GM12872 (cell line): ENCODE data around the gene PARD3.

Experiments used
- CTCF ChIP-seq: IDR thresholded peaks from 3 replicates; pipeline ENCODE4 v1.5.1; 2011; ENCODE audit warnings: low read depth, mild to moderate bottlenecking, low read length, moderate library complexity; ENCODE audit not compliant: insufficient read depth

Gene PARD3

DNA sequence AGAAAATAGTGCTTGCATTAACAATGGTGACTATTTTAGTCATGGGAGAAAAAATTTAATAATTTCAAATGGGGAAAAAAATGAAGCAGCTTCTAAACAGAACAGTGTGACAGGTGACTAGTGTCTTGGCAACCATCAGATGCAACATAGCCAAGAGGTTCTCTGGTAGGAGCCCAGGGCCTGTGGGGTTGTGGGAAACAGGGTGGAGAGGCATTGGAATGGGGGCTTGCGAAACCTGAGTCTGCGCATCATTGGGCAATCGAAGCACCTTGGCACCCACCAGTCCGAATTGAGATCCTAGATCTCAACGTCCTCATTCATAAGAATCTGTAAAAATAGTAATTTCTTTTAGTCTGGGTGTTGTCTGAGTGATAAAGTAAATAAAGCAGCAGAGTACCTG, 19.2 kb upstream of the PARD3 start:
- TF ChIP-seq CTCF = no peak

- no peak for TF ChIP-seq CTCF
These were observed 15.2 kb upstream of the PARD3 start for GRCh38 chr10:34830217-34830822.

GRCh38 chr10:34826857-34827766, 12.0 kb upstream of the PARD3 start:
- TF ChIP-seq CTCF = no peak

DNA sequence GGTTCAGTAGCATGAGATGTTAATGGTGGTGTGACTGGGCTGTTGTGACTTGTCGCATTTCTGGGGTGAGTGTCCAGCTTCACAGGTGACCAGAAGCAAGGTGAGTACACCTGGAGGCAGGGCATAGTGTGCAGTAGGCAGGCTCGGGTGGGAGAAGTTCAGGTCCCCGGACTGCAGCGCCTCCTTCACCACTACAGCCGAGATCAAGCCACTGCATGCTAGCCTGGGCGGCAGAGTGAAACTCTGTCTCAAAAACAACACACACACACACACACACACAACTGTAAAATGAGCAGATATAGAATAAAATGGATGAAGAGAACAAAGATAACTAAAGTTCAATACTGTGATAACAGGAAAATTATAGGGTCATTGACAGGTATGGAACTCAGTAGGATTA, 11.1 kb upstream of the PARD3 start:
- TF ChIP-seq CTCF = no peak

GRCh38 chr10:34825414-34825813, 10.3 kb upstream of the PARD3 start:
- TF ChIP-seq CTCF = no peak

GRCh38 chr10:34824870-34825269, 9.8 kb upstream of the PARD3 start:
- peak; percentile 34; the same call in 2 of the 3 replicates for TF ChIP-seq CTCF

DNA sequence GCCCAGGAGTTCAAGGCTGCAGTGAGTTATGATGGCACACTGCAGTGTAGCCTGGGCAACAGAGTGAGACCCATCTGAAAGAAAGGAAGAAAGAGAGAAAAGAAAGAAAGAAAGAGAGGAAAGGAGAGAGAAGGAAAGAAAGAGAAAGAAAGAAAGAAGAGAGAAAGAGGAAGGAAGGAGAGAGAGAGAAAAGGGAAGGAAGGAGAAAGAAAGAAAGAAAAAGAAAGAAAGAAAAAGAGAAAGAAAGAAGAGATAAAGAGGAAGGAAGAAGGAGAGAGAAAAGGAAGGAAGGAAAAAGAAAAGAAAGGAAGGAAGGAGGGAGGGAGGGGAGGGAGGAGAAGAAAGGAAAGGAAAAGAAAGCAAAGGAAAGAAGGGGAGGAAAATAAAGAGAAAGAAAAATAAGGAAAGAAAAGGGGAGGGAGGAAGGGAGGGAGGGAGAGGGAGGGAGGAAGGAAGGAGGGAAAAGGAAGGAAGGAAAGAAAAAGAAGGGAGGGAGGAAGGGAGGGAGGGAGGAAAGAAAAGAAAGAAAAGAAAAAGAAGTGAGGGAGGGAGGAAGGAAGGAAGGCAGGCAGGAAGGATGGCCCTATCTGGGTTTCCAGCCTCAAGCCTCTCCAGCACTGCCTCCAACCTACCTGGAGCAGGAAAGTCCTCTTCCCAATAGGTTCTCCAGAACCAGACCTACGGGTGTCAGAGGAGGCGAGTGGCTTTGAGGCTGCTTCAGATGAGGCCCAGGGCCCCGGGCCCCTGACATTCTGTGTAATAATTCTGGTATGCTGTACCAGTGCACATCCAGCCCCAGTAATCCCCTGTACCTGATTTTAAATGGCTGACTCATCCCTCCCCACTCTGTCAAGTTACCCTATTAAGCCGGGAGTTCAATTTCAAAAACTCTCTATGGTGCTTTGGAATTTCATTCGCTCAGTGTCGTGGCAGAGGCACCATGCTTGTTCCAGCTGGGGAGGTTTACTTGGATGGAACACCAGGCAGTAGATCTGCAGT, 6.8 kb upstream of the PARD3 start:
- no peak for TF ChIP-seq CTCF
